HepG2 (cell line): Measurements from ENCODE around the gene DISP2. TPM values are rescaled to one million over a fixed set of nuclear protein-coding genes. Genes with fewer than 3 reads are reported as not detected.

Experiments
- ATAC-seq: fragments of 200-7000 bp; cut with Tn5 transposase; 3 replicates; pipeline ENCODE4 v1.9.1; 2020; ENCODE audit warnings: mild to moderate bottlenecking, moderate library complexity
- BruUV-seq: library from RNA; stranded (reverse); fragments of 400-500 nt; replicated peaks from 2 replicates; lab custom pipeline; 2021; lab: Mats Ljungman, UMichigan
- CTCF ChIA-PET: fragments of 300-600 bp; formaldehyde crosslinking; extraction: SDS; loops from one replicate; lab custom pipeline; 2021; ENCODE audit warnings: low total read pairs, inconsistent platforms, low intra/inter-chr PET ratio; lab: Yijun Ruan, JAX
- POLR2A ChIA-PET: fragments of 350-600 bp; sonication (Branson Sonifier 250); formaldehyde crosslinking; loops from one replicate; lab custom pipeline; 2020; ENCODE audit warnings: antibody characterized with exemption, inconsistent platforms; lab: Yijun Ruan, JAX
- DNase-seq: peaks from one replicate; pipeline ENCODE4 v3.0.0-alpha.2; 2015; ENCODE audit warnings: low spot score
- FAIRE-seq: peaks from 3 replicates; lab custom pipeline; 2011; peaks lifted over from hg19 to GRCh38; lab: Jason Lieb, UNC
- H2AFZ ChIP-seq: one replicate; pipeline ENCODE4 v1.6.1; 2011; ENCODE audit warnings: low read length, inconsistent platforms
- H3K27ac ChIP-seq: fragments of 300-600 bp; 3 replicates; pipeline ENCODE4 v1.8.0; 2011; ENCODE audit warnings: mixed run types, mild to moderate bottlenecking, mixed read lengths, low read length, inconsistent platforms; ENCODE audit not compliant: insufficient read depth; ENCODE audit errors: extremely low read length
- H3K27me3 ChIP-seq, 2 experiments: fragments of 200-600 bp in 1 of 2; 2 replicates in 1 of 2; 3 replicates in 1 of 2; pipeline versions ENCODE4 v1.6.0 to v1.8.0; 2011; ENCODE audit warnings: low read length in 2 of 2, mild to moderate bottlenecking in 2 of 2, moderate library complexity in 2 of 2, inconsistent platforms in 1 of 2; ENCODE audit not compliant: insufficient read depth in 2 of 2, control insufficient read depth in 1 of 2
- H3K36me3 ChIP-seq, 2 experiments: fragments of 200-600 bp in 1 of 2; replicated peaks in 1 of 2; 2 replicates in 1 of 2; 3 replicates in 1 of 2; pipeline versions ENCODE4 v1.5.1 to v1.8.0; 2011; ENCODE audit warnings: low read length in 2 of 2, inconsistent platforms in 1 of 2; ENCODE audit not compliant: insufficient read depth in 2 of 2, control insufficient read depth in 1 of 2
- H3K4me1 ChIP-seq: 2 replicates; pipeline ENCODE4 v1.5.1; 2012; ENCODE audit warnings: low read length, inconsistent platforms; ENCODE audit not compliant: insufficient read depth
- H3K4me2 ChIP-seq: 2 replicates; pipeline ENCODE4 v1.6.0; 2011; ENCODE audit warnings: low read depth, low read length, inconsistent platforms
- H3K4me3 ChIP-seq, 3 experiments: fragments of 200-600 bp in 1 of 3; sonication (generic), shearing (Covaris generic) in 1 of 3; replicated peaks in 1 of 3; 2 replicates each; pipeline ENCODE4 v1.5.1; 2011 to 2016; ENCODE audit warnings: low read length in 3 of 3, inconsistent platforms in 2 of 3, low read depth in 2 of 3, mild to moderate bottlenecking in 2 of 3, control low read depth in 1 of 3, mixed read lengths in 1 of 3; ENCODE audit not compliant: insufficient read depth in 1 of 3
- H3K79me2 ChIP-seq: one replicate; pipeline ENCODE4 v1.6.1; 2011; ENCODE audit warnings: low read length, inconsistent platforms; ENCODE audit not compliant: insufficient read depth
- H3K9ac ChIP-seq: 2 replicates; pipeline ENCODE4 v1.6.0; 2011; ENCODE audit warnings: mild to moderate bottlenecking, low read depth, low read length, inconsistent platforms; ENCODE audit not compliant: insufficient read depth
- H3K9me3 ChIP-seq: 2 replicates; pipeline ENCODE4 v1.5.1; 2012; ENCODE audit warnings: mild to moderate bottlenecking, low read length
- H4K20me1 ChIP-seq: 2 replicates; pipeline ENCODE4 v1.6.0; 2011; ENCODE audit warnings: inconsistent platforms, mild to moderate bottlenecking, low read length, moderate library complexity; ENCODE audit not compliant: insufficient read depth
- DZIP1 ChIP-seq: sonication (generic); formaldehyde crosslinking; IDR thresholded peaks from 2 replicates; pipeline ENCODE4 v1.5.0; 2020; ENCODE audit warnings: mild to moderate bottlenecking, missing genetic modification reagents
- EP300 ChIP-seq, 3 experiments: sonication (generic) in 1 of 3; formaldehyde crosslinking in 1 of 3; IDR thresholded peaks; 2 replicates each; pipeline versions ENCODE4 v1.5.1 to v1.6.1; 2011 to 2020; ENCODE audit warnings: low read depth in 2 of 3, low read length in 2 of 3, borderline replicate concordance in 1 of 3, improper control_type of control experiment in 1 of 3, mild to moderate bottlenecking in 1 of 3, missing genetic modification reagents in 1 of 3, moderate library complexity in 1 of 3
- FOXK1 ChIP-seq: sonication (generic); formaldehyde crosslinking; IDR thresholded peaks from 2 replicates; pipeline ENCODE4 v1.4.0; 2020; ENCODE audit warnings: low read depth, missing genetic modification reagents, borderline replicate concordance
- HIC2 ChIP-seq: sonication (generic); formaldehyde crosslinking; IDR thresholded peaks from 2 replicates; pipeline ENCODE4 v1.9.0; 2022; ENCODE audit warnings: low read depth, missing genetic modification reagents
- MXD4 ChIP-seq: IDR thresholded peaks from 2 replicates; pipeline ENCODE4 v1.6.1; 2016; ENCODE audit warnings: mild to moderate bottlenecking, missing biosample characterization, missing genetic modification reagents
- MZF1 ChIP-seq: sonication (generic); formaldehyde crosslinking; IDR thresholded peaks from 2 replicates; pipeline ENCODE4 v1.8.1; 2023; ENCODE audit warnings: mild to moderate bottlenecking, missing genetic modification reagents, borderline replicate concordance
- REPIN1 ChIP-seq: sonication (generic); formaldehyde crosslinking; IDR thresholded peaks from 2 replicates; pipeline ENCODE4 v1.8.0; 2022; ENCODE audit warnings: missing genetic modification reagents, low read depth, mild to moderate bottlenecking, borderline replicate concordance
- RXRA ChIP-seq: sonication (generic); formaldehyde crosslinking; IDR thresholded peaks from 2 replicates; pipeline ENCODE4 v1.5.1; 2020; ENCODE audit warnings: missing genetic modification reagents
- SP5 ChIP-seq: IDR thresholded peaks from 2 replicates; pipeline ENCODE4 v1.6.1; 2016; ENCODE audit warnings: low read depth, borderline replicate concordance
- ZFX ChIP-seq: sonication (generic); formaldehyde crosslinking; IDR thresholded peaks from 2 replicates; pipeline ENCODE4 v1.4.0; 2020; ENCODE audit warnings: mild to moderate bottlenecking, low read depth, missing genetic modification reagents, moderate library complexity
- ZNF292 ChIP-seq: sonication (generic); formaldehyde crosslinking; IDR thresholded peaks from 2 replicates; pipeline ENCODE4 v1.8.1; 2022; ENCODE audit warnings: mild to moderate bottlenecking, low read depth, missing genetic modification reagents, borderline replicate concordance
- ZNF574 ChIP-seq: sonication (generic); formaldehyde crosslinking; IDR thresholded peaks from 2 replicates; pipeline ENCODE4 v1.4.0; 2020; ENCODE audit warnings: missing genetic modification reagents
- ZNF891 ChIP-seq: sonication (generic); formaldehyde crosslinking; IDR thresholded peaks from 2 replicates; pipeline ENCODE4 v1.5.0; 2020; ENCODE audit warnings: mild to moderate bottlenecking, missing genetic modification reagents
- WGBS: methylation state at CpG from one replicate; pipeline ENCODE4 v1.1.6; 2017; ENCODE audit warnings: low lambda C conversion rate; 5-methylcytosine and 5-hydroxymethylcytosine counted together
- in situ Hi-C: cut with HindIII; loops from 2 replicates; pipeline ENCODE4 v1.10.0; 2017; ENCODE audit warnings: low pct_unique_long_range_greater_than_20kb; ENCODE audit not compliant: extremely low pct_ligation_motif_present
- intact Hi-C: fragments of 100-400 bp; cut with micrococcal nuclease; formaldehyde crosslinking; loops from one replicate; pipeline ENCODE4 v1.10.0; 2022; ENCODE audit not compliant: unreplicated experiment
- polyA plus RNA-seq, 8 experiments: library from polyadenylated mRNA; depleted of rRNA in 3 of 8; stranded (reverse) in 7 of 8; unstranded in 1 of 8; fragments of >200 nt; fragmentation: Illumina TruSeq in 4 of 8; extraction: Trizol in 4 of 8; gene quantifications; 2 replicates each; pipeline versions ENCODE4 v1.2.1 to v1.2.3, GENCODE V29; 2011 to 2016; ENCODE audit warnings: low read depth in 4 of 8, missing spikeins in 1 of 8, mixed read lengths in 1 of 8; ENCODE audit not compliant: insufficient read depth in 1 of 8
- total RNA-seq, 5 experiments: library from RNA; depleted of rRNA; stranded (reverse); fragments of >200 nt; fragmentation: Illumina TruSeq; extraction: Trizol; gene quantifications; 2 replicates each; pipeline ENCODE4 v1.2.3, GENCODE V29; 2016; ENCODE audit warnings: low read depth in 1 of 5

DISP2 gene
- total and polyA plus RNA-seq, 2 of the 13 experiments (the other 11 are each of a cell fraction or from before 2014, with no cell fraction given), result 0.09 to 0.32 TPM

GRCh38 chr15:40340740-40341400 lies 17.1 kb upstream of the DISP2 start, which contains the start of gene CCDC9B:
TSS of gene CCDC9B (minus strand) at chr15:40340939. CDS start at chr15:40340819, 120 bp downstream.
- no peaks in the 10 kb centered on the region for H3K27me3 ChIP-seq
- CTCF ChIA-PET, result interaction anchor here (1.3 kb wide), 2 partner anchors 14 to 20 kb away, joined by 3 to 5 read pairs; no protein-coding TSS in a partner anchor
- POLR2A ChIA-PET, result interaction anchor here (0.9 to 4.4 kb wide), 9 partner anchors 9 to 100 kb away, joined by 3 to 24 read pairs (median 4); partner anchors contain the start of genes BAHD1, INAFM2 and IVD
- TF ChIP-seq MXD4 (CRISPR knock-in tag), result 0 out of 2 replicates have a peak, but pooled peaks have one; percentile 43
- 0 out of 2 replicates have a peak, but pooled peaks have one; percentile 14 for TF ChIP-seq FOXK1 (CRISPR knock-in tag)
- peak; percentile 68; the same call in 1 of the 2 replicates for TF ChIP-seq ZFX (CRISPR knock-in tag)
- TF ChIP-seq SP5 (CRISPR knock-in tag), result 0 out of 2 replicates have a peak, but pooled peaks have one; percentile 20
- TF ChIP-seq HIC2 (CRISPR knock-in tag), result 0 out of 2 replicates have a peak, but pooled peaks have one; percentile 65
- no peak for TF ChIP-seq EP300 (IDR thresholded peaks at IDR 0.05; ENCODE audit: low read depth in 2 of 2, low read length in 2 of 2)
- peak; percentile 18; the same call in 1 of the 2 replicates for TF ChIP-seq EP300 (CRISPR knock-in tag; IDR thresholded peaks at IDR 0.05; ENCODE audit: borderline replicate concordance)
- TF ChIP-seq RXRA (CRISPR knock-in tag), result peak; percentile 23; the same call in 1 of the 2 replicates
- 0 out of 2 replicates have a peak, but pooled peaks have one; percentile 49 for TF ChIP-seq DZIP1
- TF ChIP-seq MZF1 (CRISPR knock-in tag), result no peak
- no peak for TF ChIP-seq REPIN1 (CRISPR knock-in tag)
- TF ChIP-seq ZNF292 (CRISPR knock-in tag), result 0 out of 2 replicates have a peak, but pooled peaks have one; percentile 22
- peak; percentile 77; the same call in 1 of the 2 replicates for TF ChIP-seq ZNF891 (CRISPR knock-in tag)
- TF ChIP-seq ZNF574, result peak; percentile 49

More at GRCh38 chr15:40340740-40341400, 17.1 kb upstream of the DISP2 start, which contains the start of gene CCDC9B:
- Histone ChIP-seq H3K79me2 (no peaks in the 10 kb centered on the region), H3K36me3 (no peaks in the 10 kb centered on the region; a peak in 1 of 5 replicates), H3K4me2 (peak within 1 kb of the TSS; percentile 86), H3K9ac (peak within 1 kb of the TSS; percentile 76), H3K9me3 (no peaks in the 10 kb centered on the region), H2AFZ (no peak within 1 kb of the TSS), H3K4me1 (peaks cover 65% of the 10 kb centered on the region), H4K20me1 (peaks cover 4% of the 10 kb centered on the region; the same call in 1 of the 2 replicates), H3K4me3 (peak within 1 kb of the TSS; percentile 61 to 79 (median 68)), H3K27ac (peak within 1 kb of the TSS; percentile 17)
- 3% methylated on average over 13 of the region's 17 CpGs for WGBS
- intact Hi-C loops, result loop anchor here (2.0 kb wide), 1 partner anchor 80 kb away; no protein-coding TSS in a partner anchor
- FAIRE-seq, result peak; percentile 71
- peak; percentile 75 for DNase-seq
- in situ Hi-C loops, result no loop called here
- peak; percentile 73 for ATAC-seq
- no TSS peak for BruUV-seq
